ENCODE data around the gene FIGN.

DNA sequence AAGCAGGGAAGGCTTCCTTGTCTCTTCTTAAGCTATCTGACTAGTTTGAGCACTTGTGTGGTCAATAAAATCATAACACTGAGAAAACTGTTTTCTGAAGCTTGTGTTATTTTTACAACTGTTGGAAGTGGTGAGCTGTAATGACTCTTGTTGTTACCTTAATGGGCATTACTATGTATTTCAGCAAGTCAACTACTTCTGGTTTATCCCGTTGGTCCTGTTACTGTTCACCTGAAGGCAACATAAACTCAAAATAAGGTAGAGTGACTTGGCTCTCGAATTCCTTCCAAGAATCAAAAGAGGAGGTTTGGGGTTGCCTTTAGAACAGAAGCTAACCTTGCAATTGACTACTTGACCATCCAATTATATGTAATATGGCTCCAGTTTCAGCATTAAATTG is 23.2 kb upstream of the FIGN start:
- TF ChIP-seq, protein P1, sequence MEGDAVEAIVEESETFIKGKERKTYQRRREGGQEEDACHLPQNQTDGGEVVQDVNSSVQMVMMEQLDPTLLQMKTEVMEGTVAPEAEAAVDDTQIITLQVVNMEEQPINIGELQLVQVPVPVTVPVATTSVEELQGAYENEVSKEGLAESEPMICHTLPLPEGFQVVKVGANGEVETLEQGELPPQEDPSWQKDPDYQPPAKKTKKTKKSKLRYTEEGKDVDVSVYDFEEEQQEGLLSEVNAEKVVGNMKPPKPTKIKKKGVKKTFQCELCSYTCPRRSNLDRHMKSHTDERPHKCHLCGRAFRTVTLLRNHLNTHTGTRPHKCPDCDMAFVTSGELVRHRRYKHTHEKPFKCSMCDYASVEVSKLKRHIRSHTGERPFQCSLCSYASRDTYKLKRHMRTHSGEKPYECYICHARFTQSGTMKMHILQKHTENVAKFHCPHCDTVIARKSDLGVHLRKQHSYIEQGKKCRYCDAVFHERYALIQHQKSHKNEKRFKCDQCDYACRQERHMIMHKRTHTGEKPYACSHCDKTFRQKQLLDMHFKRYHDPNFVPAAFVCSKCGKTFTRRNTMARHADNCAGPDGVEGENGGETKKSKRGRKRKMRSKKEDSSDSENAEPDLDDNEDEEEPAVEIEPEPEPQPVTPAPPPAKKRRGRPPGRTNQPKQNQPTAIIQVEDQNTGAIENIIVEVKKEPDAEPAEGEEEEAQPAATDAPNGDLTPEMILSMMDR (IDR thresholded peaks at IDR 0.05; ENCODE audit: poor library complexity) = no peak
- no peak for TF ChIP-seq EZH2 (IDR thresholded peaks at IDR 0.05; ENCODE audit: borderline replicate concordance)

All from hepatocyte (in vitro differentiated cells).